Ishikawa (cell line): ENCODE data around the gene RUFY3.

Experiments
- CEBPB ChIP-seq: IDR thresholded peaks from 2 replicates; pipeline ENCODE4 v1.6.1; 2012
- EGR1 ChIP-seq: IDR thresholded peaks from 2 replicates; pipeline ENCODE4 v1.6.1; 2012
- FOXM1 ChIP-seq: IDR thresholded peaks from 2 replicates; pipeline ENCODE4 v1.6.1; 2012; ENCODE audit warnings: low read depth, borderline replicate concordance
- MAX ChIP-seq: IDR thresholded peaks from 2 replicates; pipeline ENCODE4 v1.6.1; 2012
- REST ChIP-seq: IDR thresholded peaks from 2 replicates; pipeline ENCODE4 v1.6.1; 2012; ENCODE audit warnings: low read depth, mild to moderate bottlenecking
- TAF1 ChIP-seq: IDR thresholded peaks from 2 replicates; pipeline ENCODE4 v1.6.1; 2012; ENCODE audit warnings: low read depth, mild to moderate bottlenecking
- TCF12 ChIP-seq: IDR thresholded peaks from 2 replicates; pipeline ENCODE4 v1.6.1; 2012; ENCODE audit warnings: low read depth
- ZBTB7A ChIP-seq: IDR thresholded peaks from 2 replicates; pipeline ENCODE4 v1.6.1; 2012; ENCODE audit warnings: low read depth

GRCh38 chr4:70687821-70688794 lies 33.7 kb upstream of the RUFY3 start, which contains the start of gene UTP3:
- TF ChIP-seq EGR1 (no peak; the same call in 1 of the 2 replicates), ZBTB7A (no peak), REST (no peak), TAF1 (peak; percentile 68), CEBPB (0 out of 2 replicates have a peak, but pooled peaks have one; percentile 19), MAX (peak; percentile 87), TCF12 (peak; percentile 72), FOXM1 (no peak)
